ENCODE results near the gene INSIG2.
A peak's percentile ranks its signal among the peaks of the same experiment; 100 is the strongest.

Gene INSIG2

DNA sequence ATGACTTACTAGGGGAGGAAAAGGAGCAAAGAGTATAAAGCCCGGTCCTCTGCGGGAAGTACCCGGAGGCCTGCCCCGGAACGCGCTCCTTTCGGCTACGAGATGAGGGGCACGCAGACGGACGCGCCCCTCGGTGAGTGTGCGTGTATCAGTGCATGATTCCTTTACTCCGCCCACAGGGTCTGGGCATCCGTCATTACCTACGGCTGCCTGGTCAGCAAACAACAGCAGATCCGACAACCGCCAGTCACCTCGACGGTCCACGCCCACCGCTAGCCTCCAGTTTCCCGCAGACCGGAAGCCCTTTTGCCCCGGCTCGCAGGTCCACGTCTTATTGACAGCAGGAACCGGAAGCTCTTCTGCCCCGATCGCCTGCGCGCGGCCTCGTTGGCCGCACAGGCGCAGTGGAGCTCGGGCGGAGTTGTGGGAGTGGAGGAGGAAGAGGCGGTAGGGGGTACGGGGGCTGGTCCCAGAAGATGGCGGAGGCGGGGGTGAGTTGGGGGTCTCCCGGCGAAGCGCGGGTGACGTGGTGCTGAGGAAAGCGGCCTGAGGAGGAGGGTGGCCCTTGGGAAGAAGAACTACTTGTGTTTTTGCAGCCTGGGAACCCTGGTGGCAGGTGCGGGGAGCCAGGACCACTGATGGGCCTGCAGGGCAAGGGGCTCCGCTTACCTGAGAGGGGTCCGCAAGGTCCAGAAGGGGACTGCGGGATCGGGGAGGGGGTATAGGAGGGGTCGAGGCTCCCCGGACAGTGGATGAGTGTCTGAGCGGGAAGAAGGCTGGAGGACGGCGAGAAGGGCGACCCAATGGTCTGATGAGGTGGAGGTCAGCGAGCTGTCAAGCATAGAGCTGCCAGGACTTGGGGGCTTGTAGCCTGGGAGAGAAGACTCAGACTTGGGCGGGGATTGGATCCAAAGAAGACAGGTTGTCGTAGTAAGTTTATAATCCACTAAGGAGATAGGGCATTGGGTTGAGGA is at the start of gene INSIG2:
INSIG2 (plus strand) TSS at position 421 of the 974 bp plus-strand sequence. CDS start 8,086 bp downstream, outside the sequence.
- POLR2A ChIA-PET = interaction anchor here (0.6 to 1.4 kb wide), 4 partner anchors 18 to 320 kb away, joined by 3 to 5 read pairs (median 5); partner anchors contain the start of gene CCDC93
- TF ChIP-seq, protein P1, sequence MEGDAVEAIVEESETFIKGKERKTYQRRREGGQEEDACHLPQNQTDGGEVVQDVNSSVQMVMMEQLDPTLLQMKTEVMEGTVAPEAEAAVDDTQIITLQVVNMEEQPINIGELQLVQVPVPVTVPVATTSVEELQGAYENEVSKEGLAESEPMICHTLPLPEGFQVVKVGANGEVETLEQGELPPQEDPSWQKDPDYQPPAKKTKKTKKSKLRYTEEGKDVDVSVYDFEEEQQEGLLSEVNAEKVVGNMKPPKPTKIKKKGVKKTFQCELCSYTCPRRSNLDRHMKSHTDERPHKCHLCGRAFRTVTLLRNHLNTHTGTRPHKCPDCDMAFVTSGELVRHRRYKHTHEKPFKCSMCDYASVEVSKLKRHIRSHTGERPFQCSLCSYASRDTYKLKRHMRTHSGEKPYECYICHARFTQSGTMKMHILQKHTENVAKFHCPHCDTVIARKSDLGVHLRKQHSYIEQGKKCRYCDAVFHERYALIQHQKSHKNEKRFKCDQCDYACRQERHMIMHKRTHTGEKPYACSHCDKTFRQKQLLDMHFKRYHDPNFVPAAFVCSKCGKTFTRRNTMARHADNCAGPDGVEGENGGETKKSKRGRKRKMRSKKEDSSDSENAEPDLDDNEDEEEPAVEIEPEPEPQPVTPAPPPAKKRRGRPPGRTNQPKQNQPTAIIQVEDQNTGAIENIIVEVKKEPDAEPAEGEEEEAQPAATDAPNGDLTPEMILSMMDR (IDR thresholded peaks at IDR 0.05; ENCODE audit: control extremely low read depth, extremely low read depth, low read depth, missing control alignments) = no peak
- peak; percentile 93 for DNase-seq (ENCODE audit: extremely low spot score)
- CTCF ChIA-PET = interaction anchor here (0.7 to 2.0 kb wide), 11 partner anchors 10 to 275 kb away, joined by 3 to 8 read pairs (median 4); no protein-coding TSS in a partner anchor

- DNase-seq (ENCODE audit: extremely low spot score) = no peak
- ChIA-PET CTCF (interaction anchor here (0.6 to 25.2 kb wide), 3 partner anchors 8 to 20 kb away, joined by 3 to 486 read pairs (median 10); no protein-coding TSS in a partner anchor), POLR2A (no interaction called here)
- TF ChIP-seq, protein P1 (IDR thresholded peaks at IDR 0.05; ENCODE audit: control extremely low read depth, extremely low read depth, low read depth, missing control alignments) = no peak
Observed at GRCh38 chr2:118040891-118041290, 47.4 kb upstream of the INSIG2 start.

DNA sequence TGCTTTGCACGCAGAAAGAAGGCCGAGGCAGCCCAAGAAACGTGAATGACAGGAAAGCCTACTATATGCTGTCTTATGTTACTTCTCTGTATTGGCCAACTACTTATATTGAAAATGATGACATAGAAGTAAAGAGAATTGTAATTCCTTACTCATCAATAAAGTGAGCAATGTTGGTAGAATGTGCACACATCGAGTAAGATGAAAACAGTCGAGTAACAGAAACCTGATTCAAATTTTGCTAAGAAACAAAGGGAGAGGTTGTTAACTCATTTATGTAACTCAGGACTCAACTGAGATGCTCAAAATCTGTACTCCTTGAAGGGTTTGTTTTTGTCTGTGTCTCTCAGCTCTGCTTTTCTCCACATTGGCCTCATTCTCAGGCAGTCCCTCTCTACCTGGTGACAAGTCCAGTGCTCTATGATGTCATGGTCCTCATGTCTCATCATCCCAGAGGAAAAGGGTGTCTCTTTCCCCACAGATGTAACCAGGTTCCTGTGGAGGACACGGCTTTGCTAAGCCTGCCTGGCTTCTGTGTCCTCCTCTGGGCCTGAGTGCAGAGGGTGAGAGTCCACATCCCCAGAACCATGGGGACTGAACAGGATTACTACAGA is 44.1 kb upstream of the INSIG2 start:
- DNase-seq (ENCODE audit: extremely low spot score) = no peak
- CTCF ChIA-PET = interaction anchor here (1.1 to 25.2 kb wide), 2 partner anchors 17 to 142 kb away, joined by 3 to 486 read pairs; no protein-coding TSS in a partner anchor
- POLR2A ChIA-PET = no interaction called here
- TF ChIP-seq, protein P1 (IDR thresholded peaks at IDR 0.05; ENCODE audit: control extremely low read depth, extremely low read depth, low read depth, missing control alignments) = no peak

DNA sequence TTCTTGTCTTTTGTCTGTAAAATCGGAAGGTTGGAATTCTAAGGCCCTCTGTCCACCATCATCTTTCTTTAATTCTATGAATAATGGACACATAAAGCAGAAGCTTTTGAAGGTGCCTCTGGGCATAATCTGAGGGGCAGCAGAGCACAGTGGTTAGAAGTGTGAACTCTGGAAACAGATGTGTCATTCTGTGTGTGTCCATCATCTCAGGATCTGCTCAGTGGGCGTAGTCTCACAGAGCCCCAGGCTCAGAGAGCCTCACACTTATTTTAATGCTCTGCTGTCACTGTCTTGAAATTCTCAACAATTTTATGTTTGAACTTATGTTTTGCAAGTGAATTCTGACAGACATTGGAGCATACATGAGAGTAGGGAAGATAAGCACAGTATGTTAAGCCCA is 43.4 kb upstream of the INSIG2 start:
- TF ChIP-seq, protein P1 (IDR thresholded peaks at IDR 0.05; ENCODE audit: control extremely low read depth, extremely low read depth, low read depth, missing control alignments) = no peak
- CTCF ChIA-PET = interaction anchor here (25.2 kb wide), 1 partner anchor 16 kb away, joined by 486 read pairs; no protein-coding TSS in a partner anchor
- no peak for DNase-seq (ENCODE audit: extremely low spot score)
- POLR2A ChIA-PET = no interaction called here

GRCh38 chr2:118045286-118045685 is 43.0 kb upstream of the INSIG2 start:
- ChIA-PET POLR2A (no interaction called here), CTCF (interaction anchor here (1.5 to 25.2 kb wide), 7 partner anchors 8 to 810 kb away, joined by 6 to 486 read pairs (median 19); partner anchors contain the start of gene CCDC93)
- DNase-seq (ENCODE audit: extremely low spot score) = no peak
- TF ChIP-seq, protein P1 (IDR thresholded peaks at IDR 0.05; ENCODE audit: control extremely low read depth, extremely low read depth, low read depth, missing control alignments) = no peak

DNA sequence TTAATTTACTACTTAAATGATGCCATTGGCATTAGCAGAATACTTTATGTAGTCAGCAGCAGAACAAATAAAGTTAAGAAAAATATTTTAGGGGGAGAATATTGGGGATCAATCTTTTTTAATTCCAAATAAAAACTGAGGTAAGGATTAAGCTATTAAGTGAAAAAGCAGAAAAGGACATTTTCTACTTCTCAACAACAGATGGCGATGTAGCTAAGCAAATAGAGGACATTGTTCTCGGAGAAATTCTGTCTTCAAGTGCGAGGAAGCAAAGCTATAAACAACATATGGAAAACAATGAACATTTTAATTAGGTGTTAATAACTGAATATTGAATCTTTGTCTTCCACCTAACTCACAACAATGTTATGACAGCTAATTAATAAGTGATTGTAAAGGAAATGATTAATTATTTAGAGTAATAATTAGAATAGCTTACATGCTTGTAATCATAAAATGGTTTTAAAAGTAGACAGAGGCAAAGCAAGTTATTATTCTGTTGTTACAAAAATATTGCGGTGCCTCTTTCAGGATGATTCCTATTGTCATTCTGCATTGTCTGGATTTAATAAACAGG is 41.5 kb upstream of the INSIG2 start:
- ChIA-PET CTCF (interaction anchor here (0.6 to 25.2 kb wide), 31 partner anchors 9 to 812 kb away, joined by 3 to 486 read pairs (median 4); partner anchors contain the start of genes CCDC93, DDX18 and INSIG2), POLR2A (no interaction called here)
- TF ChIP-seq, protein P1 (IDR thresholded peaks at IDR 0.05; ENCODE audit: control extremely low read depth, extremely low read depth, low read depth, missing control alignments) = peak; percentile 71
- DNase-seq (ENCODE audit: extremely low spot score) = peak; percentile 34

Data from GM10248 (cell line).